Measurements from ENCODE around the gene TNS3. TPM values are rescaled to one million over a fixed set of nuclear protein-coding genes. Genes with fewer than 3 reads are reported as not detected.

TNS3 gene
- total RNA-seq, 1 donor from 2014 or later = 89.8 TPM

GRCh38 chr7:47239931-47240421 is 341.9 kb downstream of the TNS3 start:
- no peak for DNase-seq (ENCODE audit: low spot score in 2 of 2)
- no peak overlapping the region for H3K4me3 ChIP-seq
- H3K4me1 ChIP-seq = no peaks in the 10 kb centered on the region
- H3K36me3 ChIP-seq = no peaks in the 10 kb centered on the region
- no peak overlapping the region for H3K27ac ChIP-seq
- no peaks in the 10 kb centered on the region for H3K27me3 ChIP-seq
- H3K9me3 ChIP-seq = no peaks in the 10 kb centered on the region
- TF ChIP-seq, protein P1, sequence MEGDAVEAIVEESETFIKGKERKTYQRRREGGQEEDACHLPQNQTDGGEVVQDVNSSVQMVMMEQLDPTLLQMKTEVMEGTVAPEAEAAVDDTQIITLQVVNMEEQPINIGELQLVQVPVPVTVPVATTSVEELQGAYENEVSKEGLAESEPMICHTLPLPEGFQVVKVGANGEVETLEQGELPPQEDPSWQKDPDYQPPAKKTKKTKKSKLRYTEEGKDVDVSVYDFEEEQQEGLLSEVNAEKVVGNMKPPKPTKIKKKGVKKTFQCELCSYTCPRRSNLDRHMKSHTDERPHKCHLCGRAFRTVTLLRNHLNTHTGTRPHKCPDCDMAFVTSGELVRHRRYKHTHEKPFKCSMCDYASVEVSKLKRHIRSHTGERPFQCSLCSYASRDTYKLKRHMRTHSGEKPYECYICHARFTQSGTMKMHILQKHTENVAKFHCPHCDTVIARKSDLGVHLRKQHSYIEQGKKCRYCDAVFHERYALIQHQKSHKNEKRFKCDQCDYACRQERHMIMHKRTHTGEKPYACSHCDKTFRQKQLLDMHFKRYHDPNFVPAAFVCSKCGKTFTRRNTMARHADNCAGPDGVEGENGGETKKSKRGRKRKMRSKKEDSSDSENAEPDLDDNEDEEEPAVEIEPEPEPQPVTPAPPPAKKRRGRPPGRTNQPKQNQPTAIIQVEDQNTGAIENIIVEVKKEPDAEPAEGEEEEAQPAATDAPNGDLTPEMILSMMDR (IDR thresholded peaks at IDR 0.05) = no peak
- intact Hi-C loops (cut with DNase I) = no loop called here

- Histone ChIP-seq H3K4me1 (no peaks in the 10 kb centered on the region), H3K27ac (no peak overlapping the region), H3K4me3 (no peak overlapping the region), H3K36me3 (no peaks in the 10 kb centered on the region), H3K27me3 (no peaks in the 10 kb centered on the region), H3K9me3 (no peaks in the 10 kb centered on the region)
- TF ChIP-seq, protein P1 (IDR thresholded peaks at IDR 0.05) = no peak
- intact Hi-C loops (cut with DNase I) = no loop called here
- no peak for DNase-seq (ENCODE audit: low spot score in 2 of 2)
These were observed 342.9 kb downstream of the TNS3 start for GRCh38 chr7:47239034-47239433.

GRCh38 chr7:47236480-47237129 is 345.3 kb downstream of the TNS3 start:
- intact Hi-C loops (cut with DNase I) = no loop called here
- DNase-seq (ENCODE audit: low spot score in 2 of 2) = no peak
- TF ChIP-seq, protein P1 (IDR thresholded peaks at IDR 0.05) = no peak

GRCh38 chr7:47233996-47234395 is 347.9 kb downstream of the TNS3 start:
- Histone ChIP-seq H3K9me3 (no peaks in the 10 kb centered on the region), H3K36me3 (no peaks in the 10 kb centered on the region), H3K4me1 (no peaks in the 10 kb centered on the region), H3K27ac (no peak overlapping the region), H3K4me3 (no peak overlapping the region), H3K27me3 (no peaks in the 10 kb centered on the region)
- intact Hi-C loops (cut with DNase I) = no loop called here
- TF ChIP-seq, protein P1 (IDR thresholded peaks at IDR 0.05) = no peak
- no peak for DNase-seq (ENCODE audit: low spot score in 2 of 2)

More at GRCh38 chr7:47236480-47237129, 345.3 kb downstream of the TNS3 start:
- Histone ChIP-seq H3K4me3 (no peak overlapping the region), H3K9me3 (no peaks in the 10 kb centered on the region), H3K27ac (no peak overlapping the region), H3K36me3 (no peaks in the 10 kb centered on the region), H3K4me1 (no peaks in the 10 kb centered on the region), H3K27me3 (no peaks in the 10 kb centered on the region)

GRCh38 chr7:47232751-47233412 is 349.0 kb downstream of the TNS3 start:
- intact Hi-C loops (cut with DNase I) = no loop called here
- no peaks in the 10 kb centered on the region for H3K4me1 ChIP-seq
- H3K36me3 ChIP-seq = no peaks in the 10 kb centered on the region
- no peaks in the 10 kb centered on the region for H3K27me3 ChIP-seq
- no peak for DNase-seq (ENCODE audit: low spot score in 2 of 2)
- no peak overlapping the region for H3K4me3 ChIP-seq
- TF ChIP-seq, protein P1 (IDR thresholded peaks at IDR 0.05) = no peak
- H3K27ac ChIP-seq = no peak overlapping the region
- H3K9me3 ChIP-seq = no peaks in the 10 kb centered on the region

Measured in ascending aorta (tissue), 2 donors.